HG03520 (cell line): ENCODE measurements around the gene REPS1.
"Not testable (repeated sequence)": the region's sequence is repeated elsewhere in the genome, so short reads cannot be mapped to it uniquely, and the experiment has no call there.

Experiments used
- ATAC-seq: cut with Tn5 transposase; IDR thresholded peaks from one replicate; pipeline ENCODE4 v1.9.1; 2021; ENCODE audit warnings: mild to moderate bottlenecking, moderate library complexity; ENCODE audit not compliant: unreplicated experiment

REPS1 gene, protein sequence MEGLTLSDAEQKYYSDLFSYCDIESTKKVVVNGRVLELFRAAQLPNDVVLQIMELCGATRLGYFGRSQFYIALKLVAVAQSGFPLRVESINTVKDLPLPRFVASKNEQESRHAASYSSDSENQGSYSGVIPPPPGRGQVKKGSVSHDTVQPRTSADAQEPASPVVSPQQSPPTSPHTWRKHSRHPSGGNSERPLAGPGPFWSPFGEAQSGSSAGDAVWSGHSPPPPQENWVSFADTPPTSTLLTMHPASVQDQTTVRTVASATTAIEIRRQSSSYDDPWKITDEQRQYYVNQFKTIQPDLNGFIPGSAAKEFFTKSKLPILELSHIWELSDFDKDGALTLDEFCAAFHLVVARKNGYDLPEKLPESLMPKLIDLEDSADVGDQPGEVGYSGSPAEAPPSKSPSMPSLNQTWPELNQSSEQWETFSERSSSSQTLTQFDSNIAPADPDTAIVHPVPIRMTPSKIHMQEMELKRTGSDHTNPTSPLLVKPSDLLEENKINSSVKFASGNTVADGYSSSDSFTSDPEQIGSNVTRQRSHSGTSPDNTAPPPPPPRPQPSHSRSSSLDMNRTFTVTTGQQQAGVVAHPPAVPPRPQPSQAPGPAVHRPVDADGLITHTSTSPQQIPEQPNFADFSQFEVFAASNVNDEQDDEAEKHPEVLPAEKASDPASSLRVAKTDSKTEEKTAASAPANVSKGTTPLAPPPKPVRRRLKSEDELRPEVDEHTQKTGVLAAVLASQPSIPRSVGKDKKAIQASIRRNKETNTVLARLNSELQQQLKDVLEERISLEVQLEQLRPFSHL

DNA sequence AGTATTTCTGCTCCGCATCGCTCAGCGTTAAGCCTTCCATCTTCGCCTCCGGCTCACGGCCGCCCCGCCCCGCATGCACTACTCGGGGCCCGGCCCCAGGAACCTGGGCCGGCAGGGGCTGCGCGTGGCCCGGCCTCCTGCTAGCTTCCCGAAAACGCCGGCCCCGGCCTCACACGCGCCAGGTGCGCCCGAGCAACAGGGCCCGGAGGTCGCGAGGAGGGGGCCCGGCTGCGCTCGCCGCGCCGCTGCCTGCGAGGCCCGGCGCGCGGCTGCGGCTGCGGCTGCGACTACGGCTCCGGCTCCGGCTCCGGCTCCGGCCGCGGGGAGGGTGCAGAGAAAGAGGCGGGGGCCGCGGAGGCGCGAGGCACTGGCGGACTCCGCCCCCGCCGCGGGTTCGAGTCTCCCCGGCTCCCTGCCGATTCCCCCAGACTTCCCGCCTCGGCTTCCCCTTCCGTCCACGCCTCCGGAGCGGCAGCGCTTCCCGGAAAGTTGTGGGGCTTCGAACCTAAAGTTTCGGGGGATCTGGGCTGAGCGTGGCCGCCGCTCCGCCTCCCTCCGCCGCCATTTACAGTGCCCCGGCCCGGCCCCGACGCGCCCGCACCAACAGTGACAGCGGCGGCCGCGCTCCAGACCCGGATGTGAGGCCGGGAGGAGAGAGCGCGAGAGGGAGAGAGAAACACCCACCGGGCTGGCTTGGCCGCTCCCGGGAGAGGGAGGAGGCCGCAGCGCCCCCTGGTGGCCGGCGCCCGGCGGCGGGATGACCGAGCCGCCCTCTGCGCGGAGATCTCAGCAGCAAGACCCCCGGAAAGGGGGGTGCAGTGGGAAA lies at the start of gene REPS1:
Gene REPS1 (minus strand): TSS at position 611 of the 826 bp plus-strand sequence. CDS start 571 bp downstream, at position 40.
- peak; percentile 89 for ATAC-seq

- ATAC-seq = no peak
Observed at GRCh38 chr6:139037490-139037889, 49.4 kb upstream of the REPS1 start.

DNA sequence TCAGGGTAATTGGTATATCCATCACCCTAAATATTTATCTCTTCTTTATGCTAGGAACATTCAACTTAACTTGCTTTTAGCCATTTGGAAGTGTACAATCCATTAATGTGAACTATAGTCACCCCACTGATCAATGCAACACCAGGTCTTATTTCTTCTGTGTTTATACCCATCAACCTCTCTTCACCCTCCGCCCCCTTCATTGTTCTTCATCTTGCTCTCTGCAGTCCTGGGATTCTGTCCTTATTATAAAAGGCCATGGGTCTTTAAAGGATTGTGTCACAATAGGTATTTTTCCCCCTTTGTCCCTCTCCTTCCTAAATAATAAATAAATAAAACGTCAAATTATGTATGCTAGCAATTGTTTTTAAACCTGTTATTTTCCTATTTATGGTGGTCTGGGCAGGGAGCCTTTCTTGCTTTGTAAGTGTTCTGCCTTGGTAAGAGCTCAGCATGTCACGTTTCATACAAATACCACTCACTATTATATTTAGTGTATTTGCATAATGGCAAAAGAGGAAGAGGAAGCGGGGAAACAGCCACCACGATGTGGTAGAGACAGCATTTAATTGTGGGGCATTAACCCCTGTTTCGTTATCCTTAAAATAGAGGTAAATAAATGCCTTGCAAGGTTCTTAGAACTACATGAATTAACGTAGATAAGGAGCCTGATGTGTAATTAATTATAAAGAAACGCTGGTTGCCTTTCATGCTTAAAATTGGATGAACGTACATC lies 42.3 kb upstream of the REPS1 start:
- ATAC-seq = peak; percentile 48

GRCh38 chr6:139029470-139030227 lies 41.6 kb upstream of the REPS1 start:
- ATAC-seq = peak; percentile 28

DNA sequence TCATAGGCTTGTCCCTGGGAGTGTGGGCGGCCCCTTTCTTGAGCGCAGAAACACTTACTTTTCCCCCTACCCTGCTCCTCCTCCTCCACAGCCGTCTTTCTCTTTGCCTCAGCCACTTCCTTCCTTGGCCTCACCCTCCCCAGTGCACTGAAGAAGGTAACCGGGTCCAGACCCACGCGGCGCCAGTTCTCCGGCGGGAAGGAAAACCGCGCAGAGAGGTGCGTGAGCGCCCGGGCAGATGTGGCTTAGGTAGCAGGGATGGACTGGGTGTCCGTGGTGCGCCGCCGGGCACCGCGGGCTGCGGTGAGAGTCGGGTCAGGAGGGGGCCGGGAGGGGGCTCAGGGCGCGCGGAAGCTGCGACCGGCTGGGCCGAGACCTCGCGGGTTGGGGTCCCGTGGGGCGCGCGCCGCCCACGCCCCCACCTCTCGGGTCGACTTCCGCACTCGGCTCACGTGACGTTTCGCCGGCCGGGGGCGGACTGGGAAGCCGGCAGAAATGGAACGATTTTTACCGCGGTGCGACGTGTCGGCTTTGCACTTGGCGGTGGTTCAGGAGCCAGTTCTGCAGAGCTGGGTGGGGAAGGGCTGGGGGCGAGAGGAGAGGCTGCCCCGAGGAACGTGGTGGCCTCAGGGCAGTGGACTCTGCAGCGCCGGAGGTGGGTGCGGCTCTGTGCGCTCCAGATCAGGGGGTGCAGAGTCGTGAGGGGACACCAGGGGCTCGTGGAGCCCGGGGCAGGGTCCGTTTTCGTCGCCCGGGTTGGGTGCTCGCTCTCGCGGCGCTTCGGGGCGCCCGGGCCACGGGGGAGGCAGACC lies 40.8 kb upstream of the REPS1 start, which contains the start of gene ABRACL:
Gene ABRACL (plus strand): TSS at position 88 of the 812 bp plus-strand sequence. CDS start 5,416 bp downstream, outside the sequence.
- peak; percentile 47 for ATAC-seq

GRCh38 chr6:139028215-139028657 lies 40.2 kb upstream of the REPS1 start:
- ATAC-seq = no peak

DNA sequence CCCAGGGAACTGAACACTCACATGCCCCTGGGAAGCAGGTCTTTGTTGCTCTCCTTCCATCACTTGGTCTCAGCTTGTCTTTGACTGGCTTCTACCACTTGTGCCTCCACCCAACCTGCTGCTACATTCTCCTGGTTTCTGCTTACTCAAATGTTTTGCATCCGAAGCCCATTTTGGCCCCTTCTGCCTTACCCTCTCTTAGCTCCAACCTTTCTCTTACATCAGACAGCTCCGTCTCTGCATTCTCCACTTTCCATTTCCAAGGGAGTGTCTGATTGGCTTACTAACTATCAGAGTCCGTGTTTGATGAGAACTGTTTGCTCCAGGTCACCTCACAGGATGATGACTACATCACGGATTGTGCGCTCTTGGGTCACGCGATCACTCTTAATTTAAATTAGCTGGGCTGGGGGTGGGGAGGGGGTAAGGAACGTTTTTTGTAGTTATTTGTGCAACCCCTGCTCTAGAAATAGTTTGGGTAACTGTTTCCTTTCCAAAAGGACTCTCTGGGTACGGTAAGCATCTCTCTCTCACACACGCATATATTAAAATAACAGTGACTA lies 39.6 kb upstream of the REPS1 start:
- no peak for ATAC-seq

DNA sequence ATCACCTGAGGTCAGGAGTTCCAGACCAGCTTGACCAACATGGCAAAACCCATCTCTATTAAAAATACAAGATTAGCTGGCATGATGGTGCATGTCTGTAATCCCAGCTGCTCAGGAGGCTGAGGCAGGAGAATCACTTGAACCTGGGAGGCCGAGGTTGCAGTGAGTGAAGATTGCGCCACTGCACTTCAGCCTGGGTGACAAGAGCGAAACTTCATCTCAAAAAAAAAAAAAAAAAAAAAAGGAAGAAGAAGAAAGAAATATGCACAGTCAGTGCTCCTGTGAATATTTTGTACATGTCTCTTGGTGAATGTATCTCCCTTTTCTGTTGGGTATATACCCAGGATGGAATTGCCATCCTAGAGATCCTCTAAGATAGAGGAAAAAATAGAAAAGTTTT lies 37.4 kb upstream of the REPS1 start:
- not testable (repeated sequence) for ATAC-seq

- ATAC-seq = no peak
Observed at GRCh38 chr6:139020689-139021088, 32.6 kb upstream of the REPS1 start.

- no peak for ATAC-seq
Observed at GRCh38 chr6:139019722-139020121, 31.7 kb upstream of the REPS1 start.

- no peak for ATAC-seq
Observed at GRCh38 chr6:139017227-139017626, 29.2 kb upstream of the REPS1 start.

GRCh38 chr6:139016337-139017213 lies 28.5 kb upstream of the REPS1 start:
- peak; percentile 91 for ATAC-seq

DNA sequence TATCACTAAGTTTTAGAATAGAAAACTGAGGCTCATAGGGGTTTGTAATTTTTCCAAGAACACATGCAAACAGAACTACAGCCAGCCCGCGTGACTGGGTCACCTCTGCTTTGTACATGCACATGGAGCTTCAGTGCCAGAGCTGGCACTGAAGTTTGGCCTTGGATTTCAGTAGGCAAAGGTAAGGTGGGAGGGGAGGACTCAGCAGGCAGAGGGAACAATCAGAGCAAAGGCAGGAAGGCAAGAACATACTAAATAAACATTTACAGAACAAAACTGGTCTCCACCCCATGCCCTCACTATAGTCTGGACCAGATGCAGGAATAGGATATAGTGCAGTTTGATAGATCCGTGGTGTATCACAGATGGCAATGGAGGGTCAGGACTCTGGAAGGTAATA lies 26.9 kb upstream of the REPS1 start:
- ATAC-seq = no peak

DNA sequence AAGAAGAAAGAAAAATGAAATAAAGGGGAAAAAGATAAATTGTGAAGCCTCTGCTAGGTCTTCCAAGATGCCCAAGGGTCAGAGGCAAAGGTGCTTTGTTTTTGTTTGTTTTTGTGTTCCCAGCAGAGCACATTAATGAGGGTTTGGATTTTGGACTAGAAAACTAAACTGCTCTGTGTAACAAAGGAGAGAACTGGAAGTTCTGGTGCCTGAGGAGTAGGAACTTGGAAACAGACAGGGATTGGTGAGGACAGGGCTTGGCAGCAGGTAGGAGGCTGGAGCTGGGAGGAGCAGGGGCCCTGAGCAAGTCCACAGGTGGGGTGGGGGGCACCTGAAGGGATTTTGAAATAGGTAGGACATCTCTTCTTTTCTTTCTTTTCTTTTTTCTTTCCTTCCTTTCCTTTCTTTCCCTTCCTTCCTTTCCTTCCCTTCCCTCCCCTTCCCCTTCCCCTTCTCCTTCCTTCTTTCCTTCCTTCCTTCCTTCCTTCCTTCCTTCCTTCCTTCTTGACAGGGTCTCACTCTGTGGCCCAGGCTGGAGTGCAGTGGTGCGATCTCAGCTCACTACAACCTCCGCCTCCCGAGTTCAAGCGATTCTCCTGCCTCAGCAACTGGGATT lies 25.2 kb upstream of the REPS1 start:
- no peak for ATAC-seq

GRCh38 chr6:139011980-139012379 lies 23.9 kb upstream of the REPS1 start:
- ATAC-seq = no peak

GRCh38 chr6:139010674-139011073 lies 22.6 kb upstream of the REPS1 start:
- ATAC-seq = no peak

- no peak for ATAC-seq
Observed at GRCh38 chr6:139008117-139008516, 20.1 kb upstream of the REPS1 start.
